ENCODE results near the gene COX7A2.

- no peak for TF ChIP-seq CTCF (IDR thresholded peaks at IDR 0.05)
- TF ChIP-seq EZH2 (IDR thresholded peaks at IDR 0.05; ENCODE audit: borderline replicate concordance, insufficient read depth, low read depth, low read length, poor library complexity, severe bottlenecking), result no peak
Measured at GRCh38 chr6:75201901-75202672, 41.5 kb downstream of the COX7A2 start.

Data from B cell (primary cell).